Calu3 (cell line): ENCODE measurements around the gene LRRC40. TPM values are rescaled to one million over a fixed set of nuclear protein-coding genes. Genes with fewer than 3 reads are reported as not detected.
A peak's percentile ranks its signal among the peaks of the same experiment; 100 is the strongest.

Experiments
- BruUV-seq: library from RNA; stranded (reverse); fragments of 400-500 nt; replicated peaks from 2 replicates; lab custom pipeline; 2021; lab: Mats Ljungman, UMichigan
- CTCF ChIA-PET: fragments of 300-600 bp; sonication (Branson Sonifier 250); formaldehyde crosslinking; loops from one replicate; lab custom pipeline; 2022; ENCODE audit warnings: antibody characterized with exemption; lab: Charles Lee
- DNase-seq: peaks from one replicate; pipeline ENCODE4 v3.0.0; 2022
- H3K27ac Mint-ChIP-seq: one replicate; pipeline ENCODE4 v1.8.0; 2022; ENCODE audit warnings: mixed read lengths; ENCODE audit not compliant: unreplicated experiment
- H3K27me3 Mint-ChIP-seq: one replicate; pipeline ENCODE4 v1.8.0; 2022; ENCODE audit warnings: mixed read lengths; ENCODE audit not compliant: unreplicated experiment
- H3K36me3 Mint-ChIP-seq: one replicate; pipeline ENCODE4 v1.8.0; 2022; ENCODE audit warnings: mild to moderate bottlenecking, moderate library complexity, mixed read lengths; ENCODE audit not compliant: insufficient read depth, unreplicated experiment
- H3K4me1 Mint-ChIP-seq: one replicate; pipeline ENCODE4 v1.8.0; 2022; ENCODE audit warnings: mild to moderate bottlenecking, low read depth, mixed read lengths; ENCODE audit not compliant: unreplicated experiment
- H3K4me3 Mint-ChIP-seq: one replicate; pipeline ENCODE4 v1.8.0; 2022; ENCODE audit warnings: mild to moderate bottlenecking, low read depth, moderate library complexity, mixed read lengths; ENCODE audit not compliant: unreplicated experiment
- H3K9me3 Mint-ChIP-seq: one replicate; pipeline ENCODE4 v1.8.0; 2022; ENCODE audit warnings: low read depth, mixed read lengths; ENCODE audit not compliant: unreplicated experiment
- intact Hi-C: fragments of 100-400 bp; cut with micrococcal nuclease; formaldehyde crosslinking; loops from one replicate; pipeline ENCODE4 v1.10.0; 2022; ENCODE audit not compliant: unreplicated experiment
- total RNA-seq: library from RNA; stranded (reverse); gene quantifications from 2 replicates; pipeline ENCODE4 v1.2.3, GENCODE V29; 2022
- TF ChIP-seq, protein P1 (sequence below): fragments of 200-600 bp; IDR thresholded peaks from one replicate; pipeline ENCODE4 v1.8.0; 2022; ENCODE audit warnings: antibody characterized with exemption; ENCODE audit not compliant: unreplicated experiment

LRRC40 gene
- total RNA-seq, 1 experiment from 2014 or later, result 15.8 TPM

DNA sequence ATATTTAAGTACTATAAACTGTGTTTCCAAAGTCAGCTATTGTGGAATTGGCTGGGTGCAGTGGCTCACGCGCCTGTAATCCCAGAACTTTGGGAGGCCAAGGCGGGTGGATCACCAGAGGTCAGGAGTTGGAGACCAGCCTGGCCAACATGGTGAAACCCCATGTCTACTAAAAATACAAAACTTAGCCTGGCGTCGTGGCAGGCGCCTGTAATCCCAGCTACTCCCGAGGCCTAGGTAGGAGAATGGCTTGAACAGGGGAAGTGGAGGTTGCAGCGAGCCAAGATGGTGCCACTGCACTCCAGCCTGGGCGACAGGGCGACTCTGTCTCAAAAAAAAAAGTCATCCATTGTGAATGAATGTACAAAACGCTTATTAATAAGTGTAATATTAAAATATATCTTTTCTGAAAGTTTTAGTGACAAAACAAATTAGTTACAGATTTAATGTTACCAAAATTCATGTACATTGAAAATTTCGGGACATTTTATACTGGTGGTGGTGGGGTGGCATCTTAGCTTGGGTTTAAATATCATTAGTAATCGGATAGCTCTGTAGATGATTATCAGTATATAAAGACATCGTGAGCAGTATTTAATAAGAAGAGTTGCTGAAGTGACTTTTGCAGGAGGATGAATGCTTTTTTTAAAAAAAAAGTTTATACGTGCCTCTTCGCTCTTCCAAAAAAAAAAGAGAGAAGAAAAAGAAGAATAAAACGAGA is 15.3 kb upstream of the LRRC40 start:
- TF ChIP-seq, protein P1, sequence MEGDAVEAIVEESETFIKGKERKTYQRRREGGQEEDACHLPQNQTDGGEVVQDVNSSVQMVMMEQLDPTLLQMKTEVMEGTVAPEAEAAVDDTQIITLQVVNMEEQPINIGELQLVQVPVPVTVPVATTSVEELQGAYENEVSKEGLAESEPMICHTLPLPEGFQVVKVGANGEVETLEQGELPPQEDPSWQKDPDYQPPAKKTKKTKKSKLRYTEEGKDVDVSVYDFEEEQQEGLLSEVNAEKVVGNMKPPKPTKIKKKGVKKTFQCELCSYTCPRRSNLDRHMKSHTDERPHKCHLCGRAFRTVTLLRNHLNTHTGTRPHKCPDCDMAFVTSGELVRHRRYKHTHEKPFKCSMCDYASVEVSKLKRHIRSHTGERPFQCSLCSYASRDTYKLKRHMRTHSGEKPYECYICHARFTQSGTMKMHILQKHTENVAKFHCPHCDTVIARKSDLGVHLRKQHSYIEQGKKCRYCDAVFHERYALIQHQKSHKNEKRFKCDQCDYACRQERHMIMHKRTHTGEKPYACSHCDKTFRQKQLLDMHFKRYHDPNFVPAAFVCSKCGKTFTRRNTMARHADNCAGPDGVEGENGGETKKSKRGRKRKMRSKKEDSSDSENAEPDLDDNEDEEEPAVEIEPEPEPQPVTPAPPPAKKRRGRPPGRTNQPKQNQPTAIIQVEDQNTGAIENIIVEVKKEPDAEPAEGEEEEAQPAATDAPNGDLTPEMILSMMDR, result no peak
- no peak for DNase-seq
- intact Hi-C loops, result loop anchor here (1.0 to 5.0 kb wide), 2 partner anchors 192 to 268 kb away; partner anchors contain the start of gene CTH
- Mint-ChIP-seq H3K27ac (peak overlapping the region; percentile 95), H3K36me3 (peaks cover 29% of the 10 kb centered on the region), H3K27me3 (no peaks in the 10 kb centered on the region), H3K9me3 (no peaks in the 10 kb centered on the region), H3K4me3 (peak overlapping the region; percentile 89), H3K4me1 (peaks cover 33% of the 10 kb centered on the region)
- CTCF ChIA-PET, result interaction anchor here (1.3 kb wide), 1 partner anchor 190 kb away, joined by 3 read pairs; no protein-coding TSS in a partner anchor
- TSS peak; percentile 45 for BruUV-seq

GRCh38 chr1:70220015-70220414 is 14.6 kb upstream of the LRRC40 start:
- CTCF ChIA-PET, result interaction anchor here (0.6 kb wide), 1 partner anchor 15 kb away, joined by 3 read pairs; no protein-coding TSS in a partner anchor
- Mint-ChIP-seq H3K4me3 (peak overlapping the region; percentile 89), H3K27me3 (no peaks in the 10 kb centered on the region), H3K9me3 (no peaks in the 10 kb centered on the region), H3K4me1 (peaks cover 33% of the 10 kb centered on the region), H3K36me3 (peaks cover 26% of the 10 kb centered on the region), H3K27ac (peak overlapping the region; percentile 95)
- no TSS peak for BruUV-seq
- intact Hi-C loops, result loop anchor here (5.0 kb wide), 1 partner anchor 192 kb away; the partner anchor contains the start of gene CTH
- TF ChIP-seq, protein P1, result no peak
- no peak for DNase-seq

DNA sequence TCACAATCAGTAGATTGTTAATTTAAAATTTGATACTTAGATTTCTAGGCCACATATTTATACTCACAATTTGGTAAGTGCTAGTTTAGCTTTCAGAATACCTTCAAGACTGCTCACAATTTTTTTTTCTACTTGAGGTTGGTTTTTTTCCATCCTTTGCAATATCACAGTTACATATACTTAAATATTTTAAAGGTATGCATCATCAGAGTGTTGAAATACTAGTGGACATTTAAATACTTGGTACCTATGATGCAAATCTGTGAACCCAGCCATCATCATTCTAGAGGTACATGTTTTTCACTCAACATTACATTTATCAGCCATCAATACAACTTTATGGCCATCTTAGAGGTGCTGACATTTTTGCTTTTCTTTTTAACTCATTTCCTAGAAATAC is 6.2 kb upstream of the LRRC40 start:
- no peaks in the 10 kb centered on the region for H3K9me3 Mint-ChIP-seq
- intact Hi-C loops, result no loop called here
- no peak overlapping the region for H3K4me3 Mint-ChIP-seq
- TF ChIP-seq, protein P1, result no peak
- no TSS peak for BruUV-seq
- peaks cover 7% of the 10 kb centered on the region for H3K4me1 Mint-ChIP-seq
- CTCF ChIA-PET, result no interaction called here
- H3K36me3 Mint-ChIP-seq, result peaks cover 9% of the 10 kb centered on the region
- H3K27me3 Mint-ChIP-seq, result no peaks in the 10 kb centered on the region
- DNase-seq, result no peak
- H3K27ac Mint-ChIP-seq, result no peak overlapping the region

GRCh38 chr1:70210820-70211219 is 5.4 kb upstream of the LRRC40 start:
- Mint-ChIP-seq H3K36me3 (peaks cover 16% of the 10 kb centered on the region), H3K4me3 (no peak overlapping the region), H3K4me1 (peaks cover 7% of the 10 kb centered on the region), H3K9me3 (no peaks in the 10 kb centered on the region), H3K27ac (no peak overlapping the region), H3K27me3 (no peaks in the 10 kb centered on the region)
- CTCF ChIA-PET, result interaction anchor here (0.8 kb wide), 1 partner anchor 12 kb away, joined by 3 read pairs; no protein-coding TSS in a partner anchor
- TF ChIP-seq, protein P1, result no peak
- no TSS peak for BruUV-seq
- intact Hi-C loops, result no loop called here
- DNase-seq, result no peak
